ENCODE data around the gene CLDN16.

Gene CLDN16

GRCh38 chr3:190380184-190380583 lies 7.8 kb upstream of the CLDN16 start:
- no peak for DNase-seq (ENCODE audit: low read depth)

- no peak for DNase-seq (ENCODE audit: low read depth)
Observed at GRCh38 chr3:190381441-190381840, 6.5 kb upstream of the CLDN16 start.

DNA sequence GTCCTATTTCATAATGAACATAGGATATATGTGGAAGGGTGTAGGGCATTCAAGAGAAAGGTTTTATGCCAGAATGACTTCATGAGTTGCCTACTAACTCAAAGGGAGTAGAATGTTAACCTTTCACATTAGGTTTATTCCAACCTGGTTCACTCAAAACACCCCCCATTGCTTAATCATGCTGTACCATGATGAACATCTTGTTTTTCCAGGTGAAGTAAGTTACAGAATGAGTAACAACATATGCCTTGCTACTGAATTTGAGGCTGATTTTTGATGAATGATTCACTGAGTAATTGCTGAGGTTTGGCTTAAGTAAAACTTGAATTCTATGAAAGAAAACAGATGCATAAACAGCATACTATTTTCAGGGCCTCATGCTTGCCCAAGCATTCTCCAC lies 5.9 kb upstream of the CLDN16 start:
- DNase-seq (ENCODE audit: low read depth): peak; percentile 86

GRCh38 chr3:190384309-190384756 lies 3.6 kb upstream of the CLDN16 start:
- DNase-seq (ENCODE audit: low read depth): peak; percentile 68

DNA sequence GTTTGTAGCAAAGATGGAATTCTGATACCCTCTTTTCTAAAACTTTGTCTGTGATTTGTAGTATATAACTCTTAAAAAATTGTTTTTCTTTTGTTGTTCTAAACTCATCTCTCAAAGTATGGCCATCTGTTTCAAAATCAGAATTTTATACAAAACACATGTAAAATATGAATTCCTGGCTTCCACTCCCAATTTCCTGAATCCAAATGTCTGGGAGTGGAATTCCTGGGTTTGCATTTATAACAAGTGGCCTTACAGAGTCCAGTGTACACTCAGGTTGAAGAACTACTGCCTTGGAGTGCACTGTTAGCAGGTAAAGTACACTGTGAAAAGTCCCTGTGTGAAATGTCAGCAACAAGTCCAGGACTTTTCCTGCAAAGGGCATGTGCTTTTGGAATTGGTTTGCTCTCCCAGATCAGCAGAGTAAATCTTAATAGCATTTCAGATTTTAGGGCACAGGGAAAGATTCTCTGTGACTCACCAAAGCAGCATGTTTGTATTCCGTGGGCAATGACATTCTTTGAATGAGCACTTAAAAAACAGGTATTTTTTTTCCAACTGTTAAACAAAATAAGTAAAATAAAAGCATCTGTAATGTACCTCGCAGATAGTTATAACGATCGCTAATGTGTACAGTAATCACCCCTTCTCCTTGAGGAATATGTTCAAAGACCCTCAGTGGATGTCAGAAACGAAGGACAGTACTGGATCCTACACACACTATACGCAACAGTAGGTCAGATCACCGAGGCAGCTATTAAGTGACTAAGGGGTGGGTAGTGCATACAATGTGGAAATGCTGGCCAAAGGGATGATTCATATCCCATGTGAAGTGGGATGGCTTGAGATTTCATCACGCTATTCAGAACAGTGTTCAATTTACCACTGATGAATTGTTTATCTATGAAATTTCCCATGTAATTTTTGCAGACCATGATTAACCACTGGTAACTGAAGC lies 2.0 kb upstream of the CLDN16 start:
- DNase-seq (ENCODE audit: low read depth): peak; percentile 92

- no peak for DNase-seq (ENCODE audit: low read depth)
Observed at GRCh38 chr3:190388703-190389102, 740 bp downstream of the CLDN16 start.

DNA sequence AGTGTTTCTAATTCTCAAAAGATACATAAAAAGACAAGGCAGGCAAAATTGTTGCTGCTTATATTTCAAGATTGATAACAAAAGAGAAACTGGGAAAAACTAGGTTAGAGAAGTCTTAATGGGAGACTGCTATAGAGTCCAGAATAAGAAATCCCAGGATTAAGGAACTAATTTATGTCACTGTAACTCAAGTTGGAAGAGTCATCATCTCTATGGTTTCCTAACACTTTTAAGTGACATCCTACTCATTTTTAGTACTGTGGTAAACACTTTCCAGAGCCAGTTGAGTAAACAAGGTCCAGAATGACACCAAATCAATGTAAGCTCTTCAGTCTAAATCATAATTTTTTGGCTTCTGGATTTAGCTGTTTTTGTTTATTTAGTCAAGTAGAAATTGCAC lies 8.0 kb downstream of the CLDN16 start:
- no peak for DNase-seq (ENCODE audit: low read depth)

DNA sequence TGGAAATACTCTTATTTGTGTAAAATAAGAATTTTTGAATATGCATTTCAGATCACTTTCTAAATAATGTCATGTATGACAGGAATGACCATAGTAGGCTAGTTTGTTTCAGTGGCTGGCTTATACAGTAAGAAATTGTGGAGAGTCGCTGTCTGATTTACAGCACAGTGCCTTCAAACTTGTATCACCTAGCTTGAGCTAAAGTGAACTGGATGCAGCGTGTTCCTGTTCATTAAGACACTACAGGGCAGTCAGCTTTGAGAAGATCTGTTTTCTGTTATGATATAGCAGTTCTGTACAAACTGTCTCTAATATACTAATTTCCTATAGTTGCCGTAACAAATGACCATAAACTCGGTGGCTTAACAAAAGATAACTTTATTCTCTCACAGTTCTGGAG lies 9.9 kb downstream of the CLDN16 start:
- DNase-seq (ENCODE audit: low read depth): no peak

GRCh38 chr3:190399677-190400076 lies 11.7 kb downstream of the CLDN16 start:
- DNase-seq (ENCODE audit: low read depth): no peak

- DNase-seq (ENCODE audit: low read depth): no peak
Observed at GRCh38 chr3:190401963-190402362, 14.0 kb downstream of the CLDN16 start.

DNA sequence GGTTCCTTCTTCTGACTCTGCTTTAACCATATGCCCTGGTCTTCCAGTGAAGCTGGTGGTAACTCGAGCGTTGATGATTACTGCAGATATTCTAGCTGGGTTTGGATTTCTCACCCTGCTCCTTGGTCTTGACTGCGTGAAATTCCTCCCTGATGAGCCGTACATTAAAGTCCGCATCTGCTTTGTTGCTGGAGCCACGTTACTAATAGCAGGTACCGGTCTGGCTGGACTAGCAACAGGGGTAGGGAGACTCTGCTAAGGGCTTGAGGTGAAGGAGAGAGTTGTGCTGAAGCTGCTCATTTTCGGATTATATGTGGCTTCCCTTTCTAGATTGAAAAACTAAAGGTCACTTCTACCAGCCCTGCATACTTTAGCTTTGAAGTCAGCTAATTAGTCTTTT lies 16.8 kb downstream of the CLDN16 start:
- DNase-seq (ENCODE audit: low read depth): no peak

- no peak for DNase-seq (ENCODE audit: low read depth)
Observed at GRCh38 chr3:190414297-190414696, 26.3 kb downstream of the CLDN16 start.

GRCh38 chr3:190424108-190424477 lies 36.1 kb downstream of the CLDN16 start:
- no peak for DNase-seq (ENCODE audit: low read depth)

GRCh38 chr3:190424478-190425439 lies 36.8 kb downstream of the CLDN16 start:
- peak; percentile 76 for DNase-seq (ENCODE audit: low read depth)

DNA sequence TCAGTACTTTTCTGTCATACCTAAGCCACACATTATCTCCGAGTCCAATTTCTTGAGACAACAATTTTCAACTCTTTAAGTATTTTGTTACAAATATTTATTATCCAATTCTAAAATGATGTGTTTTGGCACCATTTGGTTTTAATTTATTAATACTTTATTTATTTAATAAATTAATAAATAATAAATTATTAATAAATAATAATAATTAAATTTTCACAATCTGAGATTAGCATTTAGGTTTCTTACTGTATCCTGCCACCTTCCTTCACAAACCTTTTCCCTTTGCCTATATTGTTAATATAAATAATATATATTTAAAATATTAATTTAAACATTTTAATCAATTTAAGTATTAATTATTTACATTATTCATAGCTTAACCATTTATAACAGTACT lies 37.9 kb downstream of the CLDN16 start:
- no peak for DNase-seq (ENCODE audit: low read depth)

- DNase-seq (ENCODE audit: low read depth): peak; percentile 40
Observed at GRCh38 chr3:190426806-190427507, 39.0 kb downstream of the CLDN16 start.

GRCh38 chr3:190429681-190430080 lies 41.7 kb downstream of the CLDN16 start:
- DNase-seq (ENCODE audit: low read depth): peak; percentile 78

GRCh38 chr3:190430906-190431305 lies 42.9 kb downstream of the CLDN16 start:
- no peak for DNase-seq (ENCODE audit: low read depth)

GRCh38 chr3:190432216-190432615 lies 44.3 kb downstream of the CLDN16 start:
- DNase-seq (ENCODE audit: low read depth): peak; percentile 78

DNA sequence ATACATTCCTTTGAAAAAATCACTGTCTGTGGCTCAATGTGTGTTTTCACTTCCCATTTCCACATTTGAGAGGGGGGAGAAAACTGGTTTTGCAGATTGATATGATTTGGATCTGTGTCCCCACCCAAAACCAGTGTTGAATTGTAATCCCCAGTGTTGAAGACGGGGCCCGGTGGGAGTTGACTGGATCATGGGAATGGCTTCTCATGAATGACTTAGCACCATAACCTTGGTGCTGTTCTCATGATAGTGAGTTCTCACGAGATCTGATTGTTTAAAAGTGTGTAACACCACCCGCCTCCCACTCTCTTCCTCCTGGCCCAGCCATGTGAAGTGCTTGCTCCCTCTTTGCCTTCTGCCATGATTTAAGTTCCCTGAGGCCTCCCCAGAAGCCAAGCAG lies 45.7 kb downstream of the CLDN16 start:
- no peak for DNase-seq (ENCODE audit: low read depth)

- peak; percentile 22 for DNase-seq (ENCODE audit: low read depth)
Observed at GRCh38 chr3:190435618-190436017, 47.7 kb downstream of the CLDN16 start.

DNA sequence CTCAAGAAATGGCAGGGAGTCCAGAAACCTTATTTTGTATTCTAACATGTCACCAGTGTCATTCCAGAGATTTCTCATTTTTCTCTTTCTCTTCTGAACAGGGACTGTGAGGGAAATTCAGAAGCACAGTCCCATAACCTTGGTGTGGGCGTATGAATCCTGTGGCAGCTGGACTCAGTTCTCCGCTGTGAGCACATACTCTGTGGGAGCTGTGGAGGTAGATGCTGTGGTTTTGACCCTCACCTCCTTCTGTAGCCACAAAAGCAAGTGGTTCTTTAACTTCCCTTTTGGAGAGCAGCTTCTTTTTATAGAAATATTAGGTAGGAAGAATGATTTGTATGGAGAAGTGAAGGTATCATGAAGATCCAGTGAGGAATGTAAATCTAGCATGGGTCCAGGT lies 48.4 kb downstream of the CLDN16 start:
- no peak for DNase-seq (ENCODE audit: low read depth)
